ENCODE results near the gene PAQR5. TPM values are rescaled to one million over a fixed set of nuclear protein-coding genes. Genes with fewer than 3 reads are reported as not detected.

Gene PAQR5
- total and polyA plus RNA-seq, 9 of the 15 experiments (the other 6 are each of a cell fraction or from before 2014, with no cell fraction given): 0.04 to 0.08 TPM; not detected in 7

GRCh38 chr15:69298354-69298696 lies 387 bp upstream of the PAQR5 start:
- in situ Hi-C loops (cut with MboI): no loop called here
- no peak for ATAC-seq
- no peak overlapping the region for H3K4me2 ChIP-seq (ENCODE audit: insufficient read depth, low read length)
- BruUV-seq (replicated peaks): no TSS peak
- 50% methylated on average over 14 of the region's 15 CpGs for WGBS (ENCODE audit: insufficient coverage, low coverage, missing lambda C conversion rate)
- intact Hi-C loops (cut with micrococcal nuclease): no loop called here
- ChIA-PET CTCF (ENCODE audit: low intra/inter-chr PET ratio) (no interaction called here), POLR2A (no interaction called here)
- no peaks in the 10 kb centered on the region for H3K9me1 ChIP-seq (ENCODE audit: control insufficient read depth, insufficient read depth, low read length)
- no peaks in the 10 kb centered on the region for H3K9me3 ChIP-seq (replicated peaks; ENCODE audit: control insufficient read depth, insufficient read depth, low read depth, low read length)
- no peak overlapping the region for H3K27ac ChIP-seq (ENCODE audit: extremely low read depth, low read depth, low read length)
- H3K27me3 ChIP-seq (ENCODE audit: control insufficient read depth in 2 of 2, insufficient read depth in 2 of 2, low read length in 2 of 2): peaks cover 38 to 65% of the 10 kb centered on the region in 2 experiments; a peak in 4 of 5 replicates
- no peaks in the 10 kb centered on the region for H3K36me3 ChIP-seq (ENCODE audit: control insufficient read depth, insufficient read depth, low read length)
- H3K4me3 ChIP-seq: no peak overlapping the region
- H3K9ac ChIP-seq (ENCODE audit: insufficient read depth in 1 of 2, low read depth in 2 of 2, low read length in 2 of 2): no peak overlapping the region; a peak in 1 of 4 replicates
- H3K79me2 ChIP-seq (ENCODE audit: control insufficient read depth, insufficient read depth, low read length): no peaks in the 10 kb centered on the region
- peaks cover 0 to 11% of the 10 kb centered on the region in 2 experiments; a peak in 2 of 5 replicates for H3K4me1 ChIP-seq (replicated peaks in 1 of 2; ENCODE audit: control insufficient read depth in 2 of 2, insufficient read depth in 2 of 2, low read length in 2 of 2)
- no peak for DNase-seq (ENCODE audit: extremely low read depth in 1 of 4, low spot score in 3 of 4)
- no peak for FAIRE-seq
- no peaks in the 10 kb centered on the region; the same call in 1 of the 2 replicates for H4K20me1 ChIP-seq (replicated peaks; ENCODE audit: control insufficient read depth, insufficient read depth, low read length)
- H2AFZ ChIP-seq (ENCODE audit: low read depth, low read length): no peak overlapping the region
- TF ChIP-seq GMEB1 (CRISPR knock-in tag; IDR thresholded peaks at IDR 0.05): no peak
- no peak for TF ChIP-seq CHD1 (IDR thresholded peaks at IDR 0.05; ENCODE audit: low read length)
- TF ChIP-seq EGR1 (conservative IDR thresholded peaks at IDR 0.05): no peak
- TF ChIP-seq, protein P1, sequence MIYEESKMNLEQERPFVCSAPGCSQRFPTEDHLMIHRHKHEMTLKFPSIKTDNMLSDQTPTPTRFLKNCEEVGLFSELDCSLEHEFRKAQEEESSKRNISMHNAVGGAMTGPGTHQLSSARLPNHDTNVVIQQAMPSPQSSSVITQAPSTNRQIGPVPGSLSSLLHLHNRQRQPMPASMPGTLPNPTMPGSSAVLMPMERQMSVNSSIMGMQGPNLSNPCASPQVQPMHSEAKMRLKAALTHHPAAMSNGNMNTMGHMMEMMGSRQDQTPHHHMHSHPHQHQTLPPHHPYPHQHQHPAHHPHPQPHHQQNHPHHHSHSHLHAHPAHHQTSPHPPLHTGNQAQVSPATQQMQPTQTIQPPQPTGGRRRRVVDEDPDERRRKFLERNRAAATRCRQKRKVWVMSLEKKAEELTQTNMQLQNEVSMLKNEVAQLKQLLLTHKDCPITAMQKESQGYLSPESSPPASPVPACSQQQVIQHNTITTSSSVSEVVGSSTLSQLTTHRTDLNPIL (CRISPR knock-in tag; IDR thresholded peaks at IDR 0.05): no peak
- no peak for TF ChIP-seq CREM (IDR thresholded peaks at IDR 0.05; ENCODE audit: low read depth)
- TF ChIP-seq NR2F6 (CRISPR knock-in tag; IDR thresholded peaks at IDR 0.05): no peak
- TF ChIP-seq ZBTB1 (CRISPR knock-in tag; IDR thresholded peaks at IDR 0.05; ENCODE audit: borderline replicate concordance, low read depth): no peak
- TF ChIP-seq PRMT5 (CRISPR knock-in tag; IDR thresholded peaks at IDR 0.05): no peak
- TF ChIP-seq SLC30A9 (CRISPR knock-in tag; IDR thresholded peaks at IDR 0.05): no peak
- no peak for TF ChIP-seq NEUROD1 (IDR thresholded peaks at IDR 0.05; ENCODE audit: borderline replicate concordance, low read depth, low read length, partially characterized antibody)
